Neural progenitor cell (in vitro differentiated cells): ENCODE results near the gene CBLB. TPM values are rescaled to one million over a fixed set of nuclear protein-coding genes. Genes with fewer than 3 reads are reported as not detected.
"Not testable (repeated sequence)": the region's sequence is repeated elsewhere in the genome, so short reads cannot be mapped to it uniquely, and the experiment has no call there.

ENCODE experiments used
- DNase-seq: peaks from one replicate; pipeline ENCODE4 v3.0.0-alpha.2; 2016; ENCODE audit warnings: low spot score
- H2AFZ ChIP-seq: fragments of 200-600 bp; sonication (generic); replicated peaks from 2 replicates; pipeline ENCODE4 v1.6.1; 2016; ENCODE audit warnings: antibody characterized with exemption
- H3F3A ChIP-seq: fragments of 200-600 bp; sonication (generic); 2 replicates; pipeline ENCODE4 v1.6.1; 2016; ENCODE audit warnings: antibody characterized with exemption, low read depth
- H3K27ac ChIP-seq: fragments of 200-600 bp; sonication (generic); 2 replicates; pipeline ENCODE4 v1.5.1; 2016; ENCODE audit warnings: mild to moderate bottlenecking
- H3K27me3 ChIP-seq: fragments of 200-600 bp; sonication (generic); 2 replicates; pipeline ENCODE4 v1.6.1; 2016; ENCODE audit warnings: mild to moderate bottlenecking, moderate library complexity
- H3K36me3 ChIP-seq: fragments of 200-600 bp; sonication (generic); 2 replicates; pipeline ENCODE4 v1.5.1; 2016
- H3K4me1 ChIP-seq: fragments of 200-600 bp; sonication (generic); 2 replicates; pipeline ENCODE4 v1.6.1; 2016; ENCODE audit warnings: mixed run types
- H3K4me2 ChIP-seq: fragments of 200-600 bp; sonication (generic); 2 replicates; pipeline ENCODE4 v1.6.1; 2016
- H3K4me3 ChIP-seq: fragments of 200-600 bp; sonication (generic); 2 replicates; pipeline ENCODE4 v1.5.1; 2016
- H3K79me2 ChIP-seq: fragments of 200-600 bp; sonication (generic); 2 replicates; pipeline ENCODE4 v1.6.1; 2016; ENCODE audit warnings: low read depth
- H3K9ac ChIP-seq: fragments of 200-600 bp; sonication (generic); 2 replicates; pipeline ENCODE4 v1.6.1; 2016
- H3K9me3 ChIP-seq: fragments of 200-600 bp; sonication (generic); 2 replicates; pipeline ENCODE4 v1.5.1; 2016; ENCODE audit warnings: low read depth
- H4K20me1 ChIP-seq: fragments of 200-600 bp; sonication (generic); 2 replicates; pipeline ENCODE4 v1.6.1; 2016; ENCODE audit warnings: low read depth
- H3K27ac Mint-ChIP-seq: 3 replicates; pipeline ENCODE4 v1.8.0; 2021; ENCODE audit warnings: mixed read lengths
- H3K27me3 Mint-ChIP-seq: 2 replicates; pipeline ENCODE4 v1.8.0; 2022; ENCODE audit warnings: low read depth, mild to moderate bottlenecking, inconsistent platforms, moderate library complexity, mixed read lengths; ENCODE audit not compliant: insufficient read depth
- H3K36me3 Mint-ChIP-seq: 3 replicates; pipeline ENCODE4 v1.8.0; 2021; ENCODE audit warnings: mixed read lengths
- H3K4me1 Mint-ChIP-seq: 3 replicates; pipeline ENCODE4 v1.8.0; 2021; ENCODE audit warnings: mixed read lengths
- H3K4me3 Mint-ChIP-seq: 3 replicates; pipeline ENCODE4 v1.8.0; 2021; ENCODE audit warnings: mild to moderate bottlenecking, moderate library complexity, mixed read lengths
- H3K9me3 Mint-ChIP-seq: 3 replicates; pipeline ENCODE4 v1.8.0; 2020; ENCODE audit warnings: mixed read lengths
- EZH2 ChIP-seq: fragments of 200-600 bp; sonication (generic); IDR thresholded peaks from 2 replicates; pipeline ENCODE4 v1.6.1; 2017; ENCODE audit warnings: antibody characterized with exemption, mild to moderate bottlenecking, moderate library complexity
- EZH2phosphoT487 ChIP-seq: fragments of 200-600 bp; sonication (generic); IDR thresholded peaks from 2 replicates; pipeline ENCODE4 v1.6.1; 2017; ENCODE audit warnings: antibody characterized with exemption
- total RNA-seq: library from RNA; depleted of rRNA; stranded (reverse); fragments of >200 nt; gene quantifications from 2 replicates; pipeline ENCODE4 v1.2.3, GENCODE V29; 2015; ENCODE audit warnings: low replicate concordance
- TF ChIP-seq, protein P1 (sequence below): fragments of 200-600 bp; sonication (generic); IDR thresholded peaks from 2 replicates; pipeline ENCODE4 v1.5.1; 2017; ENCODE audit warnings: antibody characterized with exemption, mild to moderate bottlenecking

CBLB gene
- total RNA-seq, 1 donor from 2014 or later, result 105 TPM

DNA sequence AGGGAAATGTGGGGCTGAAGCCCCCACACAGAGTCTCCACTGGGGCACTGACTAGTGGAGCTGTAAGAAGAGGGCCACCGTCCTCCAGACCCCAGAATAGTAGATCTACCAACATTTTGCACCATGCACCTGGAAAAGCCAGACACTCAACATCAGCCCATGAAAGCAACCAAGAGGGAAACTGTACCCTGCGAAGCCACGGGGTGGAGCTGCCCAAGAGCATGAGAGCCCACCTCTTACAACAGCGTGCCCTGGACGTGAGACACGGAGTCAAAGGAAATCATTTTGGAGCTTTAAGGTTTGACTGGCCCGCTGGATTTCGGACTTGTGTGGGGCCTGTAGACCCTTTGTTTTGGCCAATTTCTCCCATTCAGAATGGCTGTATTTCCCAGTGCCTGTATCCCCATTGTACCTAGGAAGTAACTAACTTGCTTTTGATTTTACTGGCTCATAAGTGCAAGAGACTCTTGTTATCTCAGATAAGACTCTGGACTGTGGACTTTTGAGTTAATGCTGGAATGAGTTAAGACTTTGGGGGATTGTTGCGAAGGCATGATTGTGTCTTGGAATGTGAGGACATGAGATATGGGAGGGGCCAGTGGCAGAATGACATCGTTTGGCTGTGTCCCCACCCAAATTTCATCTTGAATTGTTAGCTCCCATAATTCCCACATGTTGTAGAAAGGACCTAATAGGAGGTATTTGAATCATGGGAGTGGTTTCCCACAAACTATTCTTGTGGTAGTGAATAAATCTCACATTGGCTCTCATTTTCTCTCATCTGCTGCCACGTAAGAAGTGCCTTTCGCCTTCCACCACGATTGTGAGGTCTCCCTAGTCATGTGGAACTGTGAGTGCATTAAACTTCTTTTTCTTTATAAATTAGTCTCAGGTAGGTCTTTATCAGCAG is 105.8 kb downstream of the CBLB start:
- no peaks in the 10 kb centered on the region for H3K36me3 ChIP-seq
- no peak overlapping the region for H3K4me3 Mint-ChIP-seq
- no peaks in the 10 kb centered on the region for H3K9me3 ChIP-seq
- H3K4me1 Mint-ChIP-seq, result no peaks in the 10 kb centered on the region
- no peaks in the 10 kb centered on the region for H3K4me1 ChIP-seq
- no peak overlapping the region for H3K27ac Mint-ChIP-seq
- no peaks in the 10 kb centered on the region for H3F3A ChIP-seq
- no peak for DNase-seq
- H3K27ac ChIP-seq, result no peak overlapping the region
- H3K27me3 Mint-ChIP-seq, result no peaks in the 10 kb centered on the region
- peaks cover 54% of the 10 kb centered on the region for H3K79me2 ChIP-seq
- no peak overlapping the region for H3K4me2 ChIP-seq
- H3K36me3 Mint-ChIP-seq, result peaks cover 48% of the 10 kb centered on the region
- no peak overlapping the region for H3K9ac ChIP-seq
- H3K9me3 Mint-ChIP-seq, result peaks cover 26% of the 10 kb centered on the region
- no peak overlapping the region for H3K4me3 ChIP-seq
- no peak for TF ChIP-seq EZH2
- TF ChIP-seq EZH2phosphoT487, result no peak
- TF ChIP-seq, protein P1, sequence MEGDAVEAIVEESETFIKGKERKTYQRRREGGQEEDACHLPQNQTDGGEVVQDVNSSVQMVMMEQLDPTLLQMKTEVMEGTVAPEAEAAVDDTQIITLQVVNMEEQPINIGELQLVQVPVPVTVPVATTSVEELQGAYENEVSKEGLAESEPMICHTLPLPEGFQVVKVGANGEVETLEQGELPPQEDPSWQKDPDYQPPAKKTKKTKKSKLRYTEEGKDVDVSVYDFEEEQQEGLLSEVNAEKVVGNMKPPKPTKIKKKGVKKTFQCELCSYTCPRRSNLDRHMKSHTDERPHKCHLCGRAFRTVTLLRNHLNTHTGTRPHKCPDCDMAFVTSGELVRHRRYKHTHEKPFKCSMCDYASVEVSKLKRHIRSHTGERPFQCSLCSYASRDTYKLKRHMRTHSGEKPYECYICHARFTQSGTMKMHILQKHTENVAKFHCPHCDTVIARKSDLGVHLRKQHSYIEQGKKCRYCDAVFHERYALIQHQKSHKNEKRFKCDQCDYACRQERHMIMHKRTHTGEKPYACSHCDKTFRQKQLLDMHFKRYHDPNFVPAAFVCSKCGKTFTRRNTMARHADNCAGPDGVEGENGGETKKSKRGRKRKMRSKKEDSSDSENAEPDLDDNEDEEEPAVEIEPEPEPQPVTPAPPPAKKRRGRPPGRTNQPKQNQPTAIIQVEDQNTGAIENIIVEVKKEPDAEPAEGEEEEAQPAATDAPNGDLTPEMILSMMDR, result no peak
- no peaks in the 10 kb centered on the region for H4K20me1 ChIP-seq
- no peak overlapping the region for H2AFZ ChIP-seq
- no peaks in the 10 kb centered on the region for H3K27me3 ChIP-seq

DNA sequence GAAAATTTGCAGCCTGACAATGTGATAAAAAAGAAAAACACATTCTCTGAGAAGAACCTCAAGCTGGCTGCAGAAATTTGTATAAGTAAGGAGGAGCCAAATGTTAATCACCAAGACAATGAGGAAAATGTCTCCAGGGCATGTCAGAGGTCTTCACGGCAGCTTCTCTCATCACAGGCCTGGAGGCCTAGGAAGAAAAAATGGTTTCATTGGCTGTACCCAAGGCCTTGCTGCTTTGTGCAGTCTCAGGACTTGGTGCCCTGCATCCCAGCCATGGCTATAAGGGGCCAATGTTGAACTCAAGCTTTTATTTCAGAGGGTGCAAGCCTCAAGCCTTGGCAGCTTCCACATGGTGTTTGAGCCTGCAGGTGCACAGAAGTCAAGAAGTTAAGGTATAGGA is 106.6 kb downstream of the CBLB start:
- not testable (repeated sequence) for H3K4me1 Mint-ChIP-seq, H3K27me3 ChIP-seq, H3K9ac ChIP-seq, H3K36me3 ChIP-seq, H3K27me3 Mint-ChIP-seq, H3K4me1 ChIP-seq, H2AFZ ChIP-seq, H3K27ac Mint-ChIP-seq, H3K4me2 ChIP-seq, DNase-seq, H3F3A ChIP-seq, H3K4me3 ChIP-seq, H3K9me3 ChIP-seq, H3K27ac ChIP-seq, H4K20me1 ChIP-seq, H3K4me3 Mint-ChIP-seq
- Mint-ChIP-seq H3K9me3 (peaks cover 27% of the 10 kb centered on the region), H3K36me3 (peaks cover 49% of the 10 kb centered on the region)
- peaks cover 47% of the 10 kb centered on the region for H3K79me2 ChIP-seq

DNA sequence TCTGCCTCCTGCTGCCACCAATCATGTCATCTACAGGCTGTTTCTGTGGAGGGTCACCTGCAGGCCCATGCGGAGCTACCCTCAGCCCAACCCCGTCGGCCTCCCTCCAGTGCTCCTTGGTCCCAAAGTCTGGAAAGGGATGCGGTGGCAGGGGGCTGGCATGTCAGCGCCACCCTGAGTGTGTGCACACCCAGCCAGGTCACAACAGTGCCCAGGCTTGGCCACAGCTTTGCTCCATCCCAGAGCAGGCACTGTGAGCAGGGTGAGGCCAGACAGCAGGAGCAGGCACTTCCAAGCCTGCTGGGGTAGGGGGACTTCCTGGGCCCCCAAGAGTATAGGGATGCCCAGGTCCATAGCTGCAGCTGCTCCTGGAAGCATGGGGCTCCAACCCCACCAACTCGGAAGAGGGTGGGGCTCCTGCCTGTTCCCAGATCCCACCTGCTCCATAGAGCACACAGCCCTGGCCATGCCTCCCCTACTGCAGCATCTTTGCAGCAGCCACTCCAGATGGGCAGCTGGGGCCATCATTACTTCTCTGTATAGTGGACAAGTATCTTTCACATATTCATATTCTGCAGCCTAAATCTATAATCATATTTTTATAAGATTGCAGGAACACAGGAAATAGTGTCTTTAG is 109.3 kb downstream of the CBLB start:
- peaks cover 45% of the 10 kb centered on the region for H3K36me3 Mint-ChIP-seq
- H3K36me3 ChIP-seq, result no peaks in the 10 kb centered on the region
- H3K27ac ChIP-seq, result no peak overlapping the region
- peaks cover 25% of the 10 kb centered on the region for H3K9me3 Mint-ChIP-seq
- H3K4me1 Mint-ChIP-seq, result no peaks in the 10 kb centered on the region
- H3K79me2 ChIP-seq, result peaks cover 28% of the 10 kb centered on the region
- peaks cover 1% of the 10 kb centered on the region for H3K4me1 ChIP-seq
- DNase-seq, result no peak
- no peaks in the 10 kb centered on the region for H3K9me3 ChIP-seq
- H3K27me3 Mint-ChIP-seq, result no peaks in the 10 kb centered on the region
- H4K20me1 ChIP-seq, result peaks cover 6% of the 10 kb centered on the region
- no peak overlapping the region for H3K4me3 Mint-ChIP-seq
- H3K4me3 ChIP-seq, result no peak overlapping the region
- H3K27ac Mint-ChIP-seq, result no peak overlapping the region
- no peak overlapping the region for H3K4me2 ChIP-seq
- no peak overlapping the region for H2AFZ ChIP-seq
- TF ChIP-seq EZH2 (no peak), EZH2phosphoT487 (no peak)
- TF ChIP-seq, protein P1, result no peak
- H3F3A ChIP-seq, result no peaks in the 10 kb centered on the region
- H3K27me3 ChIP-seq, result no peaks in the 10 kb centered on the region
- H3K9ac ChIP-seq, result no peak overlapping the region

DNA sequence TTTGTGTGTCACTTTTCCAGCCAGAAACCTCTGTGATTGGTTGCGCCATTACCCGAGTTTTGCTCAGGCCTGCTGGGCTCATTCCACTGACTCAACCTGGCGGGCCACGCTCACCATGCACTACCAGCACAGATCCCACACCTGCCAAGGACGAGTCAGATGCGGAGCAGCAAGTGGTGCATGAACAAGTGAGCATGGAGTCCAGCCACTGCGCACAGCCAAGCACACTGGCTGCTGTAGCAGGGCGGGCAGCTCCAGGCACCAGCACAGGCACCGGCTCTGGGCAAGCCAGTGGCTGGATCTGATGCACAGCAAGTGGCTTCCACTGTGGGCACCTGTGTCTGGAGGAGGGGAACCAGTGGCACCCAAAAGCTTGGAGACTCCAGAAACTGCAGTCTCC is 110.4 kb downstream of the CBLB start:
- Mint-ChIP-seq H3K27me3 (no peaks in the 10 kb centered on the region), H3K4me3 (no peak overlapping the region), H3K27ac (no peak overlapping the region), H3K9me3 (peaks cover 24% of the 10 kb centered on the region), H3K4me1 (no peaks in the 10 kb centered on the region), H3K36me3 (peaks cover 36% of the 10 kb centered on the region)
- Histone ChIP-seq H3K79me2 (peaks cover 20% of the 10 kb centered on the region), H2AFZ (no peak overlapping the region), H3K27ac (no peak overlapping the region), H3K27me3 (no peaks in the 10 kb centered on the region), H3K4me1 (peaks cover 10% of the 10 kb centered on the region), H3K36me3 (no peaks in the 10 kb centered on the region), H3K4me3 (no peak overlapping the region), H3K9ac (no peak overlapping the region), H3K4me2 (no peak overlapping the region), H3F3A (no peaks in the 10 kb centered on the region), H4K20me1 (peaks cover 11% of the 10 kb centered on the region), H3K9me3 (no peaks in the 10 kb centered on the region)
- no peak for DNase-seq
- no peak for TF ChIP-seq EZH2phosphoT487
- TF ChIP-seq, protein P1, result no peak
- TF ChIP-seq EZH2, result no peak
